Stimulated activated CD8-positive, alpha-beta memory T cell treated with anti-CD3 and anti-CD28 coated beads, Interleukin-2, amount 100 ng/mL, for 1 hour (primary cell): Measurements from ENCODE around the gene MAN2A1.
A peak's percentile ranks its signal among the peaks of the same experiment; 100 is the strongest.

ENCODE experiments used
- DNase-seq, 2 donors: peaks; one replicate each; pipeline ENCODE4 v3.0.0-alpha.2; 2020; ENCODE audit warnings: low read depth in 2 of 2

MAN2A1 gene

DNA sequence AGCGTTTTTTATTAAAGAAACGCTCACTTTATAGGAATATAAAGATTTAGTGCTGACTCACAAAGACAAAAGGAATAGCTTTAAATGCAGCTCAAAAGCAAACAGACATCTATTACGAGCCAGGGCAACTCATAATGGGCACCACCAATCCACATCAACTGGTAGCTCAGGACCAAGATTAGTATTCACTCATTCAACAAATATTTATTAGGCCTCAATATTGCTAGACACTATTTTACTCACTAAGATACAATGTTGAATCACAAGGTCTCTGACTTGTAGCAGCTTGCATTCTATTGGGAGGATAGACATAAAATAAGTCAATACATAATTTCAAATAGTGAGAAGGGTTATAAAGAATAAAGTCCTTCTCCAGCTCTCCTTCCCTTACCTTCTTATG is 8.0 kb upstream of the MAN2A1 start:
- no peak for DNase-seq

DNA sequence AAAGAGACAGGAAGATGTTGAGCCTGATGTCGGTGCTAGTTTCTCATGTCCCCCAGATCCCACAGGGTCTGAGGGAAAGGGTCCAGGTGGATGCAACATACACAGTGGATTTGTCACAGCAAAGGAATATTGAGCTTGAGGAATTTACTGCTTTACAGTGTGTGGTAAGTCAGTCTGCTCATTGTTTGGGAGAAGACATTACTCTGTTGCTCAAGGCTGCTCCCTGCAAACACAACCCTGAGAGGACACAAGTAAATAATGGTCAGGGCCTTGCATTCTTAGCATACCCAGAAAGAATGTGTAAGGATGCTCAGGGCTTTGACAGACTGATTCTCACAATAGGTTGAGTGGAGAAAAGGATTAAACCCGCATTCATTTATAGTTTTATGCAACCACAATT is 7.3 kb upstream of the MAN2A1 start:
- no peak for DNase-seq

DNA sequence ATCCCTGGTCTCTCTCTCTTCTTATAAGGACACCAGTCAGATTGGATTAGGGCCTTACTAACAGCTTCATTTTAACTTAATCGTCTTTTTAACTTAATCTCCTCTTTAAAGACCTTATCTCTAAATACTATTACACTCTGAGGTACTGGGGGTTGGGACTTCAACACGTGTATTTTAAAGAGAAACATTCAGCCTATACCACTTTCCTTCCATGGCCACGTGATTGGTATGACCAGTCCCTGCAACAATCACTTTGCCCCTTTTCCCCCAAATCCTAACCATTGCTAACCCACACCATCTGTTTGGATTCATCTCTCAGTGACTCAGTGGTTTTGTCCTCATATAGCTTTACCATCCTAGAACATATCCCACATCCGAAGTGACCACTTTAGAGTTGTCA is 3.8 kb upstream of the MAN2A1 start:
- DNase-seq = no peak

DNA sequence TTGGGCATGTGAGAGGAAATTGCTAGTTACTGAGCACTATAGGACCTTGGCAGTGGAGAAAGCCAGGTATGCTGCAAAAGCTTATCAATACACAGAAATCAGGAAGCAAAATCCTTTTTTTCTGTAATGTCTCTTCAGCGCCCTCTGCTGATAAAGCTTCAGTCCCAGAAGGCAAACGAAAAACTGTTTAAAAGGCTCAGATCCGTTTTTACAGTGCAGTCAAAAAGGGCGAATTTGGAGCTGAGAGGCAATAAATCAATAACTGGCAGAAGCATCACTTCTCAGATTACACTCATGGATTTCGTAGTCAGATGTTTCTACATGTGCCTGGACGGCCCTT is 1.1 kb upstream of the MAN2A1 start:
- no peak for DNase-seq

DNA sequence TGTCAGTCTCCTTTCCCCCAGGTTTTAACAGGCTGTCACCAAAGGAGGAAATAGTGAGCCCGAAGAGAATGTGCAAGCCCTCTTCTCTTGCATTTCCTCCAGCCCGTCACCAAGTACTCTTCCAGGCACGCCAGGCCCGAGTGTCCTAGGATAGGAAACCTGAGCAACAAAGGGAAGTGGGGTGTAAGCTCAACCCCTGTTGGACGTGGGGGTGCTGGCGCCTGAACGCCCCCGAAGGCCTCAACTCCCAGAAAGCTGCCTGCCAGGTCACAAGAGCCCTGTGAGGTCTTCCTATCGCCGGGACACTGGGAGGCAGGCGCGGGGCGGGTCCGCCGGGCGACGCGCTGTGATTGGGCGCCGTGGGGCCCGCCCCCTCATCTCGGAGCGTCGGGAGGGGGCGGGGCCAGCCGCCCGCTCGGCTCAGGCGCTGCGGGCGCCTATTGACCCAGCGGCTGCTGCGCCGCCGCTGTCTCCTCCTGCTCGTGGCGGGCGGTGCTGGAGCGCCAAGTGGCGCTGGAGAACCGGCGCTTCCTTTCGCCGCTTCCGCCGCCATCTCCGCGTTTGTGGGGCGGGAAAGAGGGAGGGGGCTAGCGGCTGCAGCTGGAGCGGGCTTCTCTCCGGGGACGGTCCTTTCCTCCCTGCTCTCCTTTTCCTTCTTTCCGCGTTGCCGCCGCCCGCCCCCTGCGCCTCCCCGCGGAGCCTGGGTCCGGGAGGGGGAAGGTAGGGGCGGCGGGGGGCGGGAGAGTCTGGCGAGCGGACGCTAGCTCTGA is 572 bp upstream of the MAN2A1 start:
- DNase-seq = peak; percentile 38 to 55

DNA sequence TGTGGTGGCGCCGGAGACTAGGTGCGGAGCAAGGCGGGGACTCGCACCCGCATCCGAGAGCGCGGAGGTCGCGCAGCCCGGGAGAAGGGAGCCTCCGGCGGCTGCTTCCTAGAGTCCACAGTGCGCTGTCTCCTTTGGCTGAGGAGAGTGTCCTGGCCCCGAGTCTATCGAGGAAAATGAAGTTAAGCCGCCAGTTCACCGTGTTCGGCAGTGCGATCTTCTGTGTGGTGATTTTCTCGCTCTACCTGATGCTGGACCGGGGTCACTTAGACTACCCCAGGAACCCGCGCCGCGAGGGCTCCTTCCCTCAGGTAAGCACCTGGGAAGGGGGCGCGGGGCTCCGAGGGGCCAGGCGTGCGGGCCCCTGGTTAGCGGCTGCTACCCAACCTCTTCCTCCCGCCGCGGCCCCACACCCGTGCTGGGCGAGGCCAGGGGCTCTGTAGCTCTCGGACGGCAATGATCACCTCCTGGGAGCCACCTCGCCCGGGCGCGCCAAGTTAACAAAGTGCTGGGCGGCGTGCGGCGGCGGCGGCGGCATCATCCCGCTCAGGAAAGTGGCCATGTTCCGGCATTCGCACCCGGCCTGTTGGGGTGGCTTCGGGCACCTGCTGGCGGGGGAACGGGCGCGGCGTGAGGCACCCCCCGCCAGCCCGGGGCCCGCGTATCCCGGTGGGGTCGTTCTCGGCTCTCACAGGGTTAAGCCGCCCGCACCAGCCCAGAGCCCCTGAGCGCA is 681 bp downstream of the MAN2A1 start:
- peak in 1 of 2 donors; percentile 8 for DNase-seq

DNA sequence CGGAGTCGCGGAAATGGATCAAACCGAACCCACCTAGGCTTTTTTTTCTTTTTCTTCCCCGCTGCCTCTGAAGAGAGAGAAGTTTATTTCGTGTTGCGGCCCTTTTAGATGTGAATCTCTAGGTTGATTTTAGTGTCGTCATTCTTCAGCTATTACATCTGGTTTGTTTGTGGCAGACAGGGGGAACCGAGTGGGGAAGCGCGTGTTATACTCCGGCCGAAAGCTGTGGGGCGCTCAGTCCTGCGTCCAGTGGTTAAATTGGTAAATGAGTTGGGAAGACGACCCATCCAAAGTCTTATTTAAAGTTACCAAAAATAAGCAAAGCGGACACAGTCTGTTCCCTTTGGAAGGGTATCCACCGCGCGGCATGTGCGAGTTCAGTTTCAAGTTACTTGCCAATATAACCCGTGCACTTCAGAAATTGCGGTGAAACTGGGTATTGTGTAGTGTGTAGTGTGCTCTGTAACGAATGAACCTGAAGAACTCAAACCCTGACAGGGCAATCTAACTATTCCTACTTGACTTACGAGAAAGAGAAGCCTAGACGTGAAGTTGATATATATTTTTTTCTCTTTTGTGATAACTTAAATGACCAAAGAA is 1.3 kb downstream of the MAN2A1 start:
- DNase-seq = peak in 1 of 2 donors; percentile 5

DNA sequence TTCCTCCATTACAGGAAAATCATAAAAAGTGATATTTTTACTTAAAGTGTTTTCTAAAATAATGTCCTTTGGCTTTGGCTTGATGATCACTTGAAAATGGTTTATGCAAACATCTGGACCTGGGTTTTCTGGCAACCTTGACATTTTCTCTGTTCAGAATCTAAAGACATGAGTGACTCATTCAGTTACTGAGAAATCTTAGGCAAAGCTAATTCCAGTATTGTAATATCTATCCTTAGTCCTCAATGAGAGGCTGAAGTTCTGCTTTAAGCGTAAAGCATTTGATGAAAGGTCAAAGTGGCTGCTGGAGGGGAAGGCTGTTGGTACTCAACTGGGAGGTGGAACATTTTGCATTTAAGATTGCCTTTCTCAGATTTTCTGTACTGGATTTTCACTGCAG is 2.3 kb downstream of the MAN2A1 start:
- no peak for DNase-seq

DNA sequence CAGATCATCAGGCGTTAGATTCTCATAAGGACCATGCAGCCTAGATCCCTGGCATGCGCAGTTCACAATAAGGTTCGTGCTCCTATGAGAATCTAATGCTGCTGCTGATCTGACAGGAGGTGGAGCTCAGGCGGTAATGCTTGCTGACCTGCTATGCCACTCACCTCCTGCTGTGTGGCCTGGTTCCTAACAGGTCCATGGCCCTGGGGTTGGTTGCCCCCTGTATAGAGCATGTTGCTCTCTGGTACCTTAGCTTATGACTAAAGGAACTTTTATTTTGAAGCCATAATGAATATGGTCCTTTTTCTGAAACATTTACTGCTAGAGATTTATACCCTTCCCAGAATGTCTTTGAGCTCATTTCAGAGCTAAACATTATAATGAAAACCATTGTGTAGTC is 3.1 kb downstream of the MAN2A1 start:
- no peak for DNase-seq

DNA sequence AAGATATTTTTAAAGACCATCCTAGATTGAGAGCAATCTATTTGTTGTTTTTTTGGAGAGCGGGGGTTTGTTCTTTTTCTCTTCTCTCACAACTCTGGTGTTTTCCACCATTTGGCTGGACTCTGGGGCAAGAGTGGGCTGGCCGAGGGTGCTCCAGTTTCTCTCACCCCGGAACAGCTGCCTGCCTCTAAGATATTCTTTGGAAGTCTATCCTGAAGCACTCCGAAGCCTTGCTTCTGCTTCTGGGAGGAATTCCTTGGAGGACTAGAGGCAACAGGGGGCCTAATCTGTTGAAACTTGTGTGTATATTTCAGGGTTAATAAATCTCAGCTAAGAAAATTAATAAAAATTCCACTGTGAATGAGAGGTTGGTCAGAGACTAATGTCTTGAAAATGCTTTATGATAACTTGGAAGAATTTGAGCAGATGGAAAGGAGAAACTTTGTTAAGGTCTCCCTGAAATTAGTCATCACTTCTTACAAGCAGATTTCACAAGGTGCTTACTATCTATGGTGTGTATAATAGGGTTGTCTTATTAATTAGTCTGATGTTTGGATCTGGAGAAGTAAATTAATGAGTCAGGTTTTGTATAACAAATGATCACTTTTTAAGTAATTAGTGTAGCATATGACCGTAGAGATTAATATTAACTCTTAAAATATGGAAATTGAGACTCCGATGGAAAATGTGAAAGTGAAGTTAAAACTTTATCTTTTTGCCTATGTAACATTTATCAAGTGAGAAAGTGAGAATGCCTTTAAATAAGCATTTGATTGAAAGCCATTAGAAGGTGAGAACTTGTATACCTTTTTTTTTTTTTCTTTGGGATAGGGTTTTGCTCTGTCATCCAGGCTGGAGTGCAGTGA is 4.0 kb downstream of the MAN2A1 start:
- DNase-seq = no peak

DNA sequence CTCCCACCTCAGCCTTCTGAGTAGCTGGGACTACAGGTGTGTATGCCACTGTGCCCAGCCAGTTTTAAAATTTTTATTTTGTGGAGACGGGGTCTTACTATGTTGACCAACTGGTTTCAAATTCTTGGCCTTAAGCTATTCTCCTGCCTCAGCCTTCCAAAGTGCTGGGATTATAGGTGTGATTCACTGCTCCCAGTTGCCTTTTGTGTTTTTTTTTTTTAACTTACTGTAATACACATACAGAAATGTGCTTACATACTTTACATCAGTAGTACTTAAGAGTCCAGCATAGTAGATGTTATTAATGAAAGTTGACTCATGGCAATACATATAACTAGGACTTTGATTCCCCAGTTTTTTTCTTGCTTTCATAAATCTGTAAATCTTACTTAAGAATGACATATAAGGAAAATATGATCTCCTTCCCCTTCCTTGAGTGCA is 4.7 kb downstream of the MAN2A1 start:
- DNase-seq = no peak

DNA sequence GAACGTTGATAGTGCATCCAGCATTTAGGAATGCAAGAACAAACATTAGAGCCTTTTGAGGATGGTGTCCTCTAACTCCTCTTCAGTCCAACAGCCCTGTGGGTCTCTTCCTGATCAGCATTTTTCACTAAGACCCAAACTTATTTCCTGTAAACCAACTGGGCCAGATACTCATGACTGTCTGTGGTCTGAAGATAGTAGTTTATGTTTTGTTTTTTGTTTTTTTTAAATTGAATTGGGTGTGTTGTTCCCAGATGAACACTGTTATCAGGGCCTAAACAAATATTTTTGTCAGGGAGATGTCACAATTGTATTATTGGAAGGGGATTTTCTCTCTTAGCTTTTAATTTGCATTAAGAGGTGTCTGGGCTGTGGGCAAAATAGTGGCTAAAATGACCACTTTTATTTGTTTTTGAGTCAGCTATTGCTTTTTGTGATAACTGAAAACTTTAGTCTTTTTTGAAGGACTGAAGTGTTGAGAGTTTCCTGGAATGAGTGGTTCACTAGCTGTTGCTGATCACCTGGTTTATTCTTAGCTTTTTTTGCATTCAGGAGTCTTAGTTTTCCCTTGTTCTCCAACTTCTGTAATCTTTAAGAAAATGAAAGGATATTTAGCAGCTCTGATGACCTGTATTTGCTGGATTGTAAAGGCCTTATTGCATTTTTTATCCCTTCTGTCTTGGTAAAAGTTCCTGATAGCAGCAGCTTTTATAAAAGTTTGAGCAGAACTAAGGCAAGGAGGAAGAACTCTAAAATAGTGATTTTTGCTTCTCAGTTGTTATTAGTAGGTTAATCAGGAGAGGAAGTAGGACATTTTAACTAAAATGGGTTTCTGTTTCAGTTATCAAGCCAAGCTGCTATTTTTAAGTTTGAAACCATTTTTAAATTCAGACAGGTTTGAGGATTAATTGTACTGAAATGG is 5.5 kb downstream of the MAN2A1 start:
- DNase-seq = no peak

DNA sequence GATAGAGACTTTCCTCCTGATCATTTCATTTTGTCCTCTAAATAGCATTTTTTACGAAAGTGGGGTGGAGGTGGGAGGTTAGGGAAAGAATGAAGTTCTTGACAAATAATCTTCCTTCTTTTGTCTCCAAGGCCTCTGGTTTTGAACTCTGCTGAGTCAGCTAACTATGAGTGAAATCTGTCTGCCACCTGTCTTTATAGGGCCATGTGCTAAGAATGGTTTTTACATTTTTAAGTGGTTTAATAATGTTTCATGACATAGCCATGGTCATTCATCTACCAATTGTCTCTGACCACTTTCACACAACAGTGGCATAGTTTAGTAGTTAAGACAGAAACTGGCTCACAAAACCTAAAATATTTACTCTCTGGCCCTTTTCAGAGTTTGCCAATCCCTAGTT is 7.6 kb downstream of the MAN2A1 start:
- DNase-seq = no peak

DNA sequence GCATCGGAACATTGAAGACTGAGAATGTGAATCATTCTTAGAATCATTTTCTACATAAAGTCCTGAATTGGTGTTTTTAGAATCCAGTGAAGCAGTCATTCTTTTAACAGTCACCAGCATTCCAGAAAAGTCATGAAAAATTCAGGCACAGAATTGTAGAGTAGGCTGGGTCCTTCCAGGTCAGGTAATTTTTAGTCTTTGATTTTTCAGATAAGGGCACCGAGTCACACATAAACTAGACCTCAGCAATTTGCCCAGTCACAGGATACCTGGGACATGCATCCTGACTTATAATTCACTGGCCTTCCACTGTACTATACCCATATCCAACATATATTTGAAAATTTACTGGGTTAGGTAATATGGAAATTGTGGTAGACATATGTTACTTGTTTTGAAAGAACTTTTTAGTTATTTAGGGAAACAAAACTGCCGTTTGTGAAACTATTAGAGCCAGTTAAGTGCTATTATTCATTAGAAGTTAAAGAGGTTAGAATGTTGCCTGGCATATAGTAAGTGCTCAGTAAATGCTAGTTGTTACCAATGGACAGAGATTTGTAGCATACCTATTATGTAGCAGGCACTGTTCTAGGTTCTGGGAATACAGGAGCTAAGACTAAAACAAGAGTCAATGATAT is 10.9 kb downstream of the MAN2A1 start:
- DNase-seq = no peak

DNA sequence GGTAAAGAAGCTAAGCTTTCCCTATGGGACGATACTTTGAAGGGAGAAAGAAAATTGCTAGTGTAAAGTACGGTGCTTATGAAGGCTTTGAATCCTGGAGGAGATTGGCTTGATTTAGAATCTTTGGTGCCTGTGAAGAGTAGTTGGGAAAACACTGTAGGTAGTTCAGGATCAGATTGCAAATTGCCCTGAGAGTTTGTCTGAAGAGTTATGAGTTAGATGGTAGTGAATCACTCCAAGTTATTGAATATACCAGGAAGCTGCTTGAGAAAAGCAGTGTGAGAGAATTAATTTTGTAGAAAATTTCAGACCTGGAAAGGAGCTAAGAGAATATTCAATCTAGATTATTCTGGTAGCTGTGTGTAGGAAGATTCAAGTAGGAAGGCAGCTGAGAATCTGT is 11.5 kb downstream of the MAN2A1 start:
- no peak for DNase-seq

DNA sequence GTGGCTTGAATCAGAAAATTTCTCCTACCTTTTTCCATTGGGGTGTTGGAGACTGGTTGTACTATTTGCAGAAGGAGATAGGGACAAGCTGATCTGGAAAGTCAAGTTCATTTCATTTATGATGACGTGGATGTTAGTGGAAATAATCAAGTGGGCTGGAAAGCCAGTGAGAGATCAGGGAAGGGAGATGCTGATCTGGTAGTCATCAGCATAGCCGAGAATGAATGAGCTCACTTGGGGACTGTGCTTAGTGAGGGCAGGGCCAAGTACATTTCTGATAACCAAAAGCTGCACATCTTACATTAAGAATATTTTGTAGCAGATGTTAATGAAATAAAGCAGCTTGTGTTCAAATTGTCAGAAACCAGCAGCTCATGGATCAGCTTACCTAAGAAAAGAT is 12.1 kb downstream of the MAN2A1 start:
- DNase-seq = no peak

DNA sequence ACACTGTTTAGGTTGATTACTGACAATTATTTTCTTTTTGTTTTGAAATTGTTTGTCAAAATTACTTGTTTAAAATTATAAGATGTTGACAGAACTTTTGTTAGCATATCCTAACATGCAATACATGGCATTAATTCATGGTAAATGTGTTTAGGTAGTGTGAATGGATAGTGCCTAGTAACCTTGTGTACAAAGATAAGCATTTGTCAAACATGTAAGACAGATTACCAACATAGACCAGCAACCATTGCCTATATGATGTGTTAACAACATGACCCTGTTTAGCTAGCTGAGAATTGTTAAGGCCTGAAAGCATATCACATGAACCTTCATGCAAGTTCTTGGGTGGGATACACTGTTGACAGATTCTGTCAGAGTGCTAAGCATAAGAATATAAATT is 13.4 kb downstream of the MAN2A1 start:
- no peak for DNase-seq

DNA sequence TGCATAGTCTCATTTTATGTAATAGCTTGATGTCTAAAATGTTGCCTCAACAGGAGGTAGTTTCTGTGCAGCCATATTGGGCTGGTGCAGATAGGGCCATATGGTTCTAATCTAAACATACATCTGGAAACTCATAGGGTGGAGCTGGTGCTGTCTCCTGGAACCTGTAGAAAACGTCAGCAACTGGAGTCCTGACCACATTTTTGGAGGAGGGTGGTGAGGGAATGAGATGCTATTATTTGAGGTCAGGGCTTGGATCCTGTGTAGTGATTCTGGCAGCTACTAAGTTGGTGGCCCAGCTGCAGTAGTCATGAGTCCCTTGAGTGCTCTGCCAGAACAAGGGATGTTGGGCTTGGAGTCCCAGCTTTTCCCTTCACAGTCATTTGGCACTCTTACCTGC is 14.1 kb downstream of the MAN2A1 start:
- no peak for DNase-seq

DNA sequence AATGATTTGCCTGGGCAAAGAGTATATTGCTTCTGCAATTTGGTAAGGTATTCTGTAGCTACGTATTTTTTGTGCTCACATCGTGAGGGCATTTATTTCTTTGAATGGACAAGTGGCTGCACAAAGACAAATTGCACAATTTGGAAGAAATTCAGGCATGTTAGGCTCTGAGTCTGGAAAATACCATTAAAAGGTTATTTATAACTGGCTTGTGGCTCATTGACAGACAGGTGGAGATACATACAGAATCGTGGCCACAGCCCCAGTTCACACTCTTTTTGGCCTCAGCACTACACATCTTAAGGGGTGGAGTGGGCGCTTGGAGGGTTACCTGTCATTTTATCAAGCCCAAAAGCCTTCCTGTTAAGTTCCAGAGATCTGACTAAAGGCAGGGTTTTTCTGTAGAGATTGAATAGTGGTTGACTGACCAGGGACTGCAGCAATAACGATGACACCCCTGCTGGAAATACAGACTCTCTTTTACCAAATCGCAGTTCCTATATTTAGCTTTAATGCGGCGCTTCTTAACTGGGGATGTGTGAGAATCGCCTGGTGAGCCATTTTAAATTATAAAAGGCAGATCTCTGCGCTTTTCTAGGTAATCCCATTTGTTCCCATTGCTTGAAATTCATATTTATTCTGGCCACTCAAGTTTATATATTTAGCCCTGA is 14.7 kb downstream of the MAN2A1 start:
- no peak for DNase-seq

DNA sequence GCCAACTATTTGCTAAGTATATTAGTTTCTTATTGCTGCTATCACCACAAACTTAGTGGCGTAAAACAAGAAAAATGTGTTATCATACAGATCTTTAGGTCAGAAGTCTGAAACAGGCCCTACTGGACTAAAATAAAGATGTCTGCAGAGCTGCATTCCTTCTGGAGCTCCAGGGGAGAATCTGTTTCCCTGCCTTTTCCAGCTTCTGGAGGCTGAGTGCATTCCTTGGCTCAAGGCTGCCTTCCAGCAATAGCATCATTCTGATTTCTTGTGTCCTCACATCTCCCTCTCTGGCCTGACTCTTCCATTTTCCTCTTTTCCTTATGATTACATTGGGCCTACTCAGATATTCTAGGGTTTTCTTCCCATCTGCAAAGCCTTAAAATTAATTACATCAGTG is 15.9 kb downstream of the MAN2A1 start:
- no peak for DNase-seq
